ENCODE data around the gene HNRNPU. TPM values are rescaled to one million over a fixed set of nuclear protein-coding genes. Genes with fewer than 3 reads are reported as not detected.

The HNRNPU gene
- total and polyA plus RNA-seq, 7 donors = 110 to 262 (median 186) TPM

- intact Hi-C loops (cut with DNase I) = no loop called here
- Histone ChIP-seq H3K9me3 (no peaks in the 10 kb centered on the region), H3K27me3 (ENCODE audit: insufficient read depth in 3 of 3, low read length in 2 of 3) (no peaks in the 10 kb centered on the region), H3K36me3 (ENCODE audit: insufficient read depth in 1 of 2, low read depth in 1 of 2) (peaks cover 8 to 100% of the 10 kb centered on the region in 2 donors), H3K27ac (no peak overlapping the region), H3K4me1 (peaks cover 23% of the 10 kb centered on the region), H3K4me3 (no peak overlapping the region)
- no peak for DNase-seq
- WGBS, 3 donors = 62 to 74% (median 62%) methylated on average over 1 of the region's 1 CpG
- no peak for ATAC-seq
- no peak for TF ChIP-seq CTCF (IDR thresholded peaks at IDR 0.05)
Measured at GRCh38 chr1:244849189-244849866, 15.0 kb downstream of the HNRNPU start.

GRCh38 chr1:244846653-244847052, 17.7 kb downstream of the HNRNPU start:
- ATAC-seq (no peak), DNase-seq (no peak)
- whole genome bisulfite sequencing, 3 donors = 94 to 95% (median 94%) methylated on average over 6 of the region's 6 CpGs
- H3K27me3 ChIP-seq (ENCODE audit: insufficient read depth in 3 of 3, low read length in 2 of 3) = no peaks in the 10 kb centered on the region
- no peak overlapping the region for H3K4me3 ChIP-seq
- no peak overlapping the region for H3K27ac ChIP-seq
- intact Hi-C loops (cut with DNase I) = no loop called here
- H3K9me3 ChIP-seq = no peaks in the 10 kb centered on the region
- peaks cover 7% of the 10 kb centered on the region for H3K4me1 ChIP-seq
- no peak for TF ChIP-seq CTCF (IDR thresholded peaks at IDR 0.05)
- H3K36me3 ChIP-seq (ENCODE audit: insufficient read depth in 1 of 2, low read depth in 1 of 2) = peaks cover 10 to 100% of the 10 kb centered on the region in 2 donors

- peaks cover 21% of the 10 kb centered on the region for H3K4me1 ChIP-seq
- WGBS, 3 donors = 81 to 90% (median 83%) methylated on average over 13 of the region's 13 CpGs
- no peak overlapping the region for H3K4me3 ChIP-seq
- H3K9me3 ChIP-seq = no peaks in the 10 kb centered on the region
- DNase-seq = no peak
- H3K27me3 ChIP-seq (ENCODE audit: insufficient read depth in 3 of 3, low read length in 2 of 3) = no peaks in the 10 kb centered on the region
- H3K27ac ChIP-seq = no peak overlapping the region
- intact Hi-C loops (cut with DNase I) = loop anchor here in 1 of 2 donors (2.0 kb wide), 1 partner anchor 14 kb away; no protein-coding TSS in a partner anchor
- peaks cover 10 to 100% of the 10 kb centered on the region in 2 donors for H3K36me3 ChIP-seq (ENCODE audit: insufficient read depth in 1 of 2, low read depth in 1 of 2)
- no peak for TF ChIP-seq CTCF (IDR thresholded peaks at IDR 0.05)
- no peak for ATAC-seq
Measured at GRCh38 chr1:244844155-244845121, 19.9 kb downstream of the HNRNPU start.

- DNase-seq (no peak), ATAC-seq (no peak)
- Histone ChIP-seq H3K9me3 (no peaks in the 10 kb centered on the region), H3K27ac (no peak overlapping the region), H3K36me3 (ENCODE audit: insufficient read depth in 1 of 2, low read depth in 1 of 2) (peaks cover 10 to 95% of the 10 kb centered on the region in 2 donors), H3K27me3 (ENCODE audit: insufficient read depth in 3 of 3, low read length in 2 of 3) (no peaks in the 10 kb centered on the region), H3K4me3 (no peak overlapping the region), H3K4me1 (peaks cover 32% of the 10 kb centered on the region)
- no peak for TF ChIP-seq CTCF (IDR thresholded peaks at IDR 0.05)
- WGBS, 3 donors = 76 to 85% (median 81%) methylated on average over 6 of the region's 6 CpGs
- intact Hi-C loops (cut with DNase I) = no loop called here
Measured at GRCh38 chr1:244843148-244843978, 21.0 kb downstream of the HNRNPU start.
